ENCODE results near the gene BFSP1.
A peak's percentile ranks its signal among the peaks of the same experiment; 100 is the strongest.

The BFSP1 gene

DNA sequence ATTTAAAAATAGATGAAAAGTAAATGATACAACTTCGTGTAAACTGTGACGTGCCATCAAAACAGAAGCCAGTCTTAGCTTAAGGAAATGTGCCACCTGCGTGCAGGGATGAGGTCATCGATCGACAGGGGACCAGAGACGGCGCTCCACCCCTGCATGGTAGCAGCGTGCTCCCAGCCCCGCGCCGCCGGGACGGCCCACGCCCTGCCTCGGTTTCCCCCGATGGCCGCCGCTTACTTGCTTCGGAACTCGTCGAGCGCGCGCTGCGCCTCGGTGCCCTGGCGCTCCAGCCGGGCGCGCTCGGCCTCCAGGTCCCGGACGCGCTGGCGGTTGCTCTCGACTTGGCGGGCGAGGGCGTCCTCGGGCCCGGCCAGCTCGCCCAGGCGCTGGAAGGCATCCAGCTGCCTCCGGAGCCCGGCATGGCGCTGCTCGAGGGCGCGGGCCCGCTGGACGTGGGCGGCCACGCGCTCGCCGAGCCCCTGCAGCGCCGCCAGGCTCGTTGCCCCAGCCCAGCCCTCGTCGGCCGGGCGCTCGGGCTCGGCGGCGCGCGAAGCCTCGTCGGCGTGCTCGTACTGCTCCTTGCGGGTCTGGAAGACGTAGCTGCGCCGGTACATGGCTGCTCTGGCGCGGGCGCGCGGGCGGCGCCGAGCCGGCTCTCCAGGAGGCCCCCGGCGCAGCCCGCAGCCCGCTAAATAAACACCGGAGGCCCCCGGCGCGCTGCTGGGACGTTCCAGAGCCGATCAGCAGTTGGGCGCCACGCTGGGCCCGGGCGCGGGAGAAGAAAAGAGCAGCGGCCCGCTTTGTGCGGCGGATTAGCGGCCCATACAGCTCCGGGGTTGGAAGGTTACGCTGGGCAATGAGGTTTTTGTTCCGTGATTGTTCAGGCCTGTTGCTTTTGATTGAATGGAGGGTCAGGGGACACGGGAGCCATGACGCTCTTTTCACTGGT is at the start of gene BFSP1:
TSS of gene BFSP1 (minus strand) at position 664 of the 949 bp plus-strand sequence. CDS start at position 614, 50 bp downstream.
- peak; percentile 27 for DNase-seq

DNA sequence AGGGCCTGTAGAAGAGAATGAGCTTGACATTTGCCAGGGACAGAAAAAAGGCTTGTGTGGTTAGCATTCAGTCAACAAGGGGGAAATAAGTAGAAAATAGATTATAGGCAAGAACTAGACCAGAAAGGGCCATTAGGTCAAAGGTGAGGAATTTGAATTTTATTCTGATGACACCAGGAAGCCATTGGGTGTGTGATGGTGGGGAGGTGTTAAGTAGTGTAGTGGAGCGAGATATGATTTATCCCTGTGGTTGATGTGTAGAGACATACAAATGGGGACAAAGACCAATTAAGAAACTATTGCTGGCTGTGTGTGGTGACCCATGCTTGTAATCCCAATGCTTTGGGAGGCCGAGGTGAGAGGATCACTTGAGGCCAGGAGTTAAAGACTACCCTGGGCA is 49.7 kb upstream of the BFSP1 start:
- no peak for DNase-seq

DNA sequence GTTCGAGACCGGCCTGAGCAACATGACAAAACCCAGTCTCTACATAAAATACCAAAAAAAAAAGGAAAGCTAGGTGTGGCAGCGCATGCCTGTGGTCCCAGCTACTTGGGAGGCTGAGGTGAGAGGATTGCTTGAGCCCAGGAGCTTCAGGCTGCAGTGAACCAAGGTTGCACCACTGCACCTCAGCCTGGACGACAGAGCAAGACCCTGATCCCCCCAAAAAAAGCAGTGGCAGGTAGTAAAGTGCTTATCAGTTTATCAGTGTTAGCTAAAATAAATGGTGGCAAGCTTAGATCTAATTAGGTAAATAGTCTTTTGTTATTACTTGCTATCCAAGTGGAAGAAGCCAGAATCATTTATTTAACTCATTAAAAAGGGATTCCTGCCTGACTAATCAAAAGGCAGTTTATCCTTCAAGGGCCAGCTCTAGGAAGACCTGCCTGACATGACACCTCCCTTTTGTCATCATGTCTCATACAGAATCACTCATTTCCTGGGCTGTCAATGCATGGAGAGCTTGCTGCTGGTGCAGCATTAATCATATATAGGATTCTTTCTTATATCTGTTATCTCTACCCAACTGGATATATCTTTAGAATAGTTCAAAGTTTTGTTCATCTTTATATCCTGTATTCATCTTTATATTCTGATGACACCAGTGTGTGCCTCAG is 48.3 kb upstream of the BFSP1 start:
- no peak for DNase-seq

- DNase-seq, result no peak
These were observed 45.0 kb upstream of the BFSP1 start for GRCh38 chr20:17576215-17576614.

DNA sequence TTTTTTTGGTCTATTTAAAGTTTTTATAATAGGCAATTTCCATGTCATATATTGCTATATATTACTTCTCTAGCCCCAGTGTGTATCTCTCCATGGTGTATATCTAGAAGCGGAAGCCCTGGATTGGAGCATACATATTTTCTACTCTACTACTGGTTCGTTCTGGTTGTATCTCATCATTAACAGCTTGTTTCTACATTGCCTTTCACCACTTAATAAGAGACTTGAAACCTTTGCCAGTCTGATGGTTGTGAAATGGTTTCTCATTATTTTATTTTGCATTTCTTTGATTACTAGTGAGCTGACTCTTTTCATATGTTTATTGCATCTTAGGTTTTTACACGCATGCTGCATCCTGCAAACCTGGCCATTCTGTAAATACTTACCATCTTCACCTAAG is 42.3 kb upstream of the BFSP1 start:
- DNase-seq, result no peak

- DNase-seq, result no peak
These were observed 41.0 kb upstream of the BFSP1 start for GRCh38 chr20:17572034-17572638.

DNA sequence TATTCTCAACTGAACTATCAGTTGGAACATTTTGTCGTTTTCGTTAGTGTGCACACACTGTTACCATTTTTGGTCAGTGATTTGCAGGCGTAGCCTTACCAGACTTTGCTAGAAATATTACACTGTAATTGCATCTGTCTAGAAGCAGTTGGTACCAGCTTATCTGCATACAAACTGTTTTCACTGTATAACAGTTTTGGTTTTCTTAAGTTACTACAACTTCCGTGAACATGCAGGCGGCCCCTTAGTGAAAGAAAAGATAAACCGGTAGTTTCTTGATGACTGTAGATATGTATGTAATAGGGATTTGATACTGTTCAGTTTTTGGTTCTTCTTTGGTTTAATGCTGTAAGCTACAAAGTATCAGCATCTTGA is 40.0 kb upstream of the BFSP1 start:
- DNase-seq, result no peak

DNA sequence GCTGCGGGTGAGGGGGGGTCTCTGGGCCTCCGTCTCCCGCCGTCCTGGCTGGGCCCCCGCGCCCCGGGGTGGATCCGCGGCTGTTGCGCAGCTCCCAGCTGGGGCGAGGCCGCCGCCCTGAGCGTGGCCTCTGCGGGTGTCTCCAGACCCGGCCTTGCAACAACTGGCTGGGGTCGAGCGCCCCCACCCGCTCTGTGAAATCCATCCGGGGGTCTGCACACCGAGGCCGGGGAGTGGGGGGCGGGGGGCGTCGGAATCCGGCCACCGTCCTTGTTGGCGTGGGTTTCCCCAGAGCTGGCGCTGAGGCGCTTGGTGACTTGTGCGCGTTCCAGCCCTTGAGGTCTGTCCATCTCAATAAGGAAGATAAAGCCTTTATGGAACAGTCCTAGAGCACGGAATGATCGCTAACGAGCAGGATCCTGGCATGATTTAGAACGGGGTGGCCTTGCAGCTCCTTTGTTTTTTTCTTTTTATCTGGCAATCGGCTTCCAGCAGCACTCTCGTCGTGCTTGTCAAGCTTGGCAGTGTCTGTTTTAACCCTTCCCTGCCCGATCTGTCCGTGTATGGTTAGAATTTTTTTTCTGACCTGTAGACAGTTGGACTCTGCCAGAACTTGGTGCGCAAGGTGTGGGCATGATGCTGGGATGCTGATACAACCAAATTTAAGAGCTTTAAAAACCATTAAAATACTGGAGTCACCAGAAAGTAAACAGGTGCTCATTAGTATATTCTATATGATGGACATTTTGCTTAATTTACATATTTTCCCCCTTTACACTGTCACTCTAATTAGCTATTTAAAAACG is 39.4 kb upstream of the BFSP1 start:
- DNase-seq, result no peak

DNA sequence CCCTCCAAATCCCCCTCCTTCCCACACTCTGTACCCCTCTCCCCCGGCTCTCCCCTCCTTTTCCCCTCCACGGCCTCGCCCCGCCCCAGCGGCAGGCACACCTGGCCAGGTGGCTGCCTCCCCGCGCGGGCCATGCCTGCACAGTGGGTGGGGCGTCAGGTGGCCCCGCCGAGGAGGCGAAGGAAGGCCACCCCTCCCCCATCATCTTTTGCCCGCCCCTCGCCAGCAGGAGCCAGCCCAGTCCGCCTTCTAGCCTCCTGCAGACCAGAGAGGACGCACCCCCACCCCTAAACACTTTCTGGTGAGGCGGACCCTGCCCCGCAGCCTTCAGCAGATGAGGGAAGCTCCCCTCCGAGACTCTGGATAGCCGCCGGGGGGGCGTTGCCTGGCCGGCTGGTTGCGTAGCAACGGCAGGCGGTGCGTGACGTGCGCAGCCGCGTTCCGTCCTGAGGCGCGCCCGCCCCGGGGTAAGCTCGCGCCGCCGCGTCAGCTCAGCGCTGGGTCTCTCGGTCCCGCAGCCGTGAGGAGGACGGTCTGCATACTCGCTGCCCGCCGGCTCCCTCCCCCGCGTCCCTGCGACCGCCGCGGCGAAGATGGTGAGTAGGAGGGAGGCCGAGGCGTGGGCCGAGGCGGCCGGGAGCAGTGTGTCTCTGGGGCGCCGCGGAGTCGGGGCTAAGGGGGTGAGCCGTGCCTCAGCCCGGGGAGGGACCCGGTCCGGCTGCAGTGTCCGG is 38.6 kb upstream of the BFSP1 start, which contains the start of gene DSTN:
TSS of gene DSTN (plus strand) at position 460 of the 731 bp plus-strand sequence. CDS start at position 594, 134 bp downstream.
- peak; percentile 94 for DNase-seq

- peak; percentile 92 for DNase-seq
These were observed 37.9 kb upstream of the BFSP1 start for GRCh38 chr20:17568972-17569521.

GRCh38 chr20:17568045-17568788 is 37.0 kb upstream of the BFSP1 start:
- DNase-seq, result no peak

- no peak for DNase-seq
These were observed 35.2 kb upstream of the BFSP1 start for GRCh38 chr20:17566345-17566744.

- DNase-seq, result peak; percentile 33
These were observed 34.1 kb upstream of the BFSP1 start for GRCh38 chr20:17565169-17565845.

- peak; percentile 66 for DNase-seq
These were observed 31.7 kb upstream of the BFSP1 start for GRCh38 chr20:17562804-17563305.

GRCh38 chr20:17560344-17561074 is 29.3 kb upstream of the BFSP1 start:
- no peak for DNase-seq

DNA sequence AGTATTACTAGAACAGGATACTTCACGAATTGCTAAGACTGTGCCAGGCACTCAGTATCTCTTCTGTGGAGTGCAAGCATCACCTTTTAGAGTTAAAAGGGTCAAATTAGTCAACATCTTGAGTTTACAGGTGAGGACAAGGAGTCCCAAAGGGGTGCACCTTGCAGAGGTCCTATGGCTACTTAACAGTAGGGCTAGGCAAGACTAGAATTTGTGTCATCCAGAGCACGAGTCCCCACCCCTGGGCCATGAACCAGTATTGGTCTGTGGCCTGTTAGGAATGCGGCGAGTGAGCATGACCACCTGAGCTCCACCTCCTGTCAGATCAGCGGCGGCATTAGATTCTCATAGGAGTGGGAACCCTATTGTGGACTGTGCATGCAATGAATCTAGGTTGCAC is 28.2 kb upstream of the BFSP1 start:
- no peak for DNase-seq

GRCh38 chr20:17558941-17559304 is 27.7 kb upstream of the BFSP1 start:
- DNase-seq, result no peak

DNA sequence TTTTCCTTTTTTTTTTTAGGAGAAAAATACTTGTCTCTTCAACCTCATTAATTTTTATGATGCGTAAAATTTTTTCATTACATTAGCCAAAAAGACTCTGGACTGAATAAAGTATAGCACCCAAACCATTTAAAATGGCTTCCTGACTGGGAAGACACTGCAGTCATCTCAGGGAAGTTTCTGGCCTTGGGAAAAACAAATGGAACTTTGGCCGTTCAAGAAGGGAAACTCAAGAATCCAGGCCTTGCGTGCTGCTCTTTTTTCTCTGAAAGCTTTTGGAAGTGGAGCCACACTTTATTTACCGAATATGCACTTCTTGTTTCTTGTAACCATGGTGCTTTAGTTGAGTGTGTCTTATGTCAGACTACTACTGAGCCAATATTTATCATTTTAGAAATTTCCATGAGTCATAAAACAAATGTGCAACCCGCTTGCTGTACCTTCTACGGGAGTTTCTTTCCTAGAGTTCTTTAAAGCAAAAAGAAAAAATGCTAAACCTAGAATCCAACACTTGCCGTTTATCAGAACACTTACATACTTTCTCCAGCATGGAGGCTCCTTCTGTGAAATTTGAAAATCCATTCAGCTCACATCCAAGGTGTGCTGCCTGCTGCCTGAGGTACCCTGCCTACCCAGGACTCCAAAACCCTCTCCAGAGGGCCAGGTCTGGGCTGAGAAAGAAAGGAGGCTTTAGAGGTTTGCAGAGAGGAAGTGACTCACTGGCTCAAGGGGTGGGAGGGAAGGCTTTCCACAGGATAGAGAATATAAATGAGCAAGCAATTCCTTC is 27.2 kb upstream of the BFSP1 start:
- DNase-seq, result peak; percentile 95

DNA sequence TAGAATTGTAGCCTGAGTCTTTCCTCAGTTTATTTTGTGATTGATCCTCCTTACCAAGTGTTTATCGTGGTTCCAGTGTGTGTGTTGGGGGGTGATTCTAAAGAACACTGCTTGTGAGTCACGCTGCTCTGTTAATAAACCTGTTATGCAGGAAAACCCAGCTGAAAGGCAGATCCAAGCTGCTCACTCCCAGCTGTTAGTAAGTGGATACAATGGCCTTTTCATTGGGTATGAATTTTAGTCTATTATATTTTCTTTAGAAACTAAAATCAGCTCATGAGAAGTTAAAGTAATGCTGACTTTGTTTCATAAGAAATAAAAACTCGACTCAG is 26.5 kb upstream of the BFSP1 start:
- DNase-seq, result peak; percentile 35
